Measurements from ENCODE around the gene PROSER2.

PROSER2 gene

DNA sequence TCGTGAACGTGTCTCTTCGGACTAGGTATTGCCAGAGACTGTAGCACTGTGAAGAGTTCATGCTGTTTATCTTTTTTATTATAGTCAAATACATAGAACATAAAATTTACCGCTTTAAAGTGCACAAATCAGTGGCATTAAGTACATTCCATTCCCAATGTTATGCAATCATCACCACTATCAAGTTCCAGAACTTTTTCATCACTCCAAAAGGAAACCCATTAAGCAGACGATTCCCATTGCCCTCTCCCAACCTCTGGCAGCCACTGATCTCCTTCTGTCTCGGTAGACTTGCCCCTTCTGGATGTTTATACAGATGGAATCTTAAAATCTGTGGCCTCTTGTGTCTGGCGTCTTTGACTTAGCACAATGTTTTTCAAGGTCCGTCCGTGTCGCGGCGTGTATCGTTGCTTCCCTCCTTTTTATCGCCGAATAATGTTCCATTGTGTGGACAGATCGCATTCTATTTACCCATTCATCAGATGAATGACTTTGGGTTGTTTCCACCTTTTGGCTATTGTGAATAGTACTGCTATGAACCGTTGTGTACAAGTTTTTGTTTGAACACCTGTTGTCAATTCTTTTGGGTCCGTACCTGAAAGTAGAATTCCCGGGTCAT lies 2.7 kb downstream of the PROSER2 start:
- TF ChIP-seq RAD21 (IDR thresholded peaks at IDR 0.05; ENCODE audit: low read depth) = no peak
- no peak for TF ChIP-seq FOXM1 (IDR thresholded peaks at IDR 0.05; ENCODE audit: borderline replicate concordance, low read depth)
- TF ChIP-seq EP300 (IDR thresholded peaks at IDR 0.05; ENCODE audit: borderline replicate concordance) = no peak
- no peak for TF ChIP-seq YY1 (IDR thresholded peaks at IDR 0.05; ENCODE audit: low read depth)
- no peak for TF ChIP-seq CREB1 (IDR thresholded peaks at IDR 0.05; ENCODE audit: low read depth)
- no peak for TF ChIP-seq EGR1 (IDR thresholded peaks at IDR 0.05)
- no peak for TF ChIP-seq TEAD4 (IDR thresholded peaks at IDR 0.05)
- TF ChIP-seq CEBPB (IDR thresholded peaks at IDR 0.05) = no peak
- TF ChIP-seq ZBTB7A (IDR thresholded peaks at IDR 0.05; ENCODE audit: low read depth) = no peak
- no peak for TF ChIP-seq TCF12 (IDR thresholded peaks at IDR 0.05; ENCODE audit: low read depth)
- TF ChIP-seq NFIC (IDR thresholded peaks at IDR 0.05) = no peak
- TF ChIP-seq, protein P1, sequence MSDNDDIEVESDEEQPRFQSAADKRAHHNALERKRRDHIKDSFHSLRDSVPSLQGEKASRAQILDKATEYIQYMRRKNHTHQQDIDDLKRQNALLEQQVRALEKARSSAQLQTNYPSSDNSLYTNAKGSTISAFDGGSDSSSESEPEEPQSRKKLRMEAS (IDR thresholded peaks at IDR 0.05) = no peak
- no peak for TF ChIP-seq TAF1 (IDR thresholded peaks at IDR 0.05; ENCODE audit: low read depth)
- TF ChIP-seq, protein P2, sequence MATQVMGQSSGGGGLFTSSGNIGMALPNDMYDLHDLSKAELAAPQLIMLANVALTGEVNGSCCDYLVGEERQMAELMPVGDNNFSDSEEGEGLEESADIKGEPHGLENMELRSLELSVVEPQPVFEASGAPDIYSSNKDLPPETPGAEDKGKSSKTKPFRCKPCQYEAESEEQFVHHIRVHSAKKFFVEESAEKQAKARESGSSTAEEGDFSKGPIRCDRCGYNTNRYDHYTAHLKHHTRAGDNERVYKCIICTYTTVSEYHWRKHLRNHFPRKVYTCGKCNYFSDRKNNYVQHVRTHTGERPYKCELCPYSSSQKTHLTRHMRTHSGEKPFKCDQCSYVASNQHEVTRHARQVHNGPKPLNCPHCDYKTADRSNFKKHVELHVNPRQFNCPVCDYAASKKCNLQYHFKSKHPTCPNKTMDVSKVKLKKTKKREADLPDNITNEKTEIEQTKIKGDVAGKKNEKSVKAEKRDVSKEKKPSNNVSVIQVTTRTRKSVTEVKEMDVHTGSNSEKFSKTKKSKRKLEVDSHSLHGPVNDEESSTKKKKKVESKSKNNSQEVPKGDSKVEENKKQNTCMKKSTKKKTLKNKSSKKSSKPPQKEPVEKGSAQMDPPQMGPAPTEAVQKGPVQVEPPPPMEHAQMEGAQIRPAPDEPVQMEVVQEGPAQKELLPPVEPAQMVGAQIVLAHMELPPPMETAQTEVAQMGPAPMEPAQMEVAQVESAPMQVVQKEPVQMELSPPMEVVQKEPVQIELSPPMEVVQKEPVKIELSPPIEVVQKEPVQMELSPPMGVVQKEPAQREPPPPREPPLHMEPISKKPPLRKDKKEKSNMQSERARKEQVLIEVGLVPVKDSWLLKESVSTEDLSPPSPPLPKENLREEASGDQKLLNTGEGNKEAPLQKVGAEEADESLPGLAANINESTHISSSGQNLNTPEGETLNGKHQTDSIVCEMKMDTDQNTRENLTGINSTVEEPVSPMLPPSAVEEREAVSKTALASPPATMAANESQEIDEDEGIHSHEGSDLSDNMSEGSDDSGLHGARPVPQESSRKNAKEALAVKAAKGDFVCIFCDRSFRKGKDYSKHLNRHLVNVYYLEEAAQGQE (IDR thresholded peaks at IDR 0.05; ENCODE audit: low read depth) = no peak
- TF ChIP-seq, protein P3, sequence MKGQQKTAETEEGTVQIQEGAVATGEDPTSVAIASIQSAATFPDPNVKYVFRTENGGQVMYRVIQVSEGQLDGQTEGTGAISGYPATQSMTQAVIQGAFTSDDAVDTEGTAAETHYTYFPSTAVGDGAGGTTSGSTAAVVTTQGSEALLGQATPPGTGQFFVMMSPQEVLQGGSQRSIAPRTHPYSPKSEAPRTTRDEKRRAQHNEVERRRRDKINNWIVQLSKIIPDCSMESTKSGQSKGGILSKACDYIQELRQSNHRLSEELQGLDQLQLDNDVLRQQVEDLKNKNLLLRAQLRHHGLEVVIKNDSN (IDR thresholded peaks at IDR 0.05) = no peak

DNA sequence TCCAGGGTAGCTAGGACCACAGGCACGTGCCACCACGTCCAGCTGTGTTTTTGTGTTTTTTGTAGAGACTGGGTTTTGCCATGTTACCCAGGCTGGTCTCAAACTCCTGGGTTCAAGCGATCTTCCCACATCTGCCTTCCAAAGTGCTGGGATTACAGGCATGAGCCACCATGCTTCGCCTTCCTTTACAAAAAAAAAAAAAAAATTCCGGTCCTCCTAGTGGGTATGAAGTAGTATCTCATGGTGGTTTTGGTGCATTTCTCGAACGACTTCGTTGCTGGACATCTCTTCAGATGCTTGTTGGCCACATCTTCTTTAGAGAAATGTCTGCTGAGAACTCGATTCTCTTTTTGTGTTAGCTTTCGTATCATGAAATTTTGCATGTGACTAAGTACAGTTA lies 3.9 kb downstream of the PROSER2 start:
- TF ChIP-seq, protein P1 (IDR thresholded peaks at IDR 0.05) = no peak
- TF ChIP-seq FOXM1 (IDR thresholded peaks at IDR 0.05; ENCODE audit: borderline replicate concordance, low read depth) = no peak
- no peak for TF ChIP-seq YY1 (IDR thresholded peaks at IDR 0.05; ENCODE audit: low read depth)
- TF ChIP-seq CEBPB (IDR thresholded peaks at IDR 0.05) = no peak

DNA sequence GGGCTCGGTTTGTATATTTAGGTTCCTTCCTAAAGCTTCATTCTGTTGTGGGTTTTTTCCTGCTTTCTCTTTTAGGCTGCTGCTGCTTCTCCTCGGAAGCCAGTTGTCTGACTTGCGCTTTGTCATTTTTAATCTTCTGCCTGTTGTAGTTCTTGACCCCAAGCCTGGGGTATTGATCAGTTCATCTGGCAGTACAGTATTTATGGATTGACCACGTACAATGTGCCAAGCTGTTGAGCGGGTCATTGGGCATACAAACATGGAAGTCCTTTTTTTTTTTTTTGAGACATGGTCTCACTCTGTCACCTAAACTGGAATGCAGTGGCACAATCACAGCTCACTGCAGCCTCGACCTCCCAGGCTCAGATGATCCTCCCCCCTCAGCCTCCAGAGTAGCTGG lies 4.3 kb downstream of the PROSER2 start:
- TF ChIP-seq, protein P3 (IDR thresholded peaks at IDR 0.05) = no peak
- no peak for TF ChIP-seq ZBTB7A (IDR thresholded peaks at IDR 0.05; ENCODE audit: low read depth)
- no peak for TF ChIP-seq NFIC (IDR thresholded peaks at IDR 0.05)
- no peak for TF ChIP-seq TCF12 (IDR thresholded peaks at IDR 0.05; ENCODE audit: low read depth)
- TF ChIP-seq, protein P2 (IDR thresholded peaks at IDR 0.05; ENCODE audit: low read depth) = no peak
- TF ChIP-seq EGR1 (IDR thresholded peaks at IDR 0.05) = no peak
- TF ChIP-seq TAF1 (IDR thresholded peaks at IDR 0.05; ENCODE audit: low read depth) = no peak
- TF ChIP-seq RAD21 (IDR thresholded peaks at IDR 0.05; ENCODE audit: low read depth) = no peak
- TF ChIP-seq EP300 (IDR thresholded peaks at IDR 0.05; ENCODE audit: borderline replicate concordance) = no peak
- TF ChIP-seq FOXM1 (IDR thresholded peaks at IDR 0.05; ENCODE audit: borderline replicate concordance, low read depth) = no peak
- TF ChIP-seq YY1 (IDR thresholded peaks at IDR 0.05; ENCODE audit: low read depth) = no peak
- no peak for TF ChIP-seq CEBPB (IDR thresholded peaks at IDR 0.05)
- TF ChIP-seq CREB1 (IDR thresholded peaks at IDR 0.05; ENCODE audit: low read depth) = no peak
- no peak for TF ChIP-seq TEAD4 (IDR thresholded peaks at IDR 0.05)
- TF ChIP-seq, protein P1 (IDR thresholded peaks at IDR 0.05) = no peak

DNA sequence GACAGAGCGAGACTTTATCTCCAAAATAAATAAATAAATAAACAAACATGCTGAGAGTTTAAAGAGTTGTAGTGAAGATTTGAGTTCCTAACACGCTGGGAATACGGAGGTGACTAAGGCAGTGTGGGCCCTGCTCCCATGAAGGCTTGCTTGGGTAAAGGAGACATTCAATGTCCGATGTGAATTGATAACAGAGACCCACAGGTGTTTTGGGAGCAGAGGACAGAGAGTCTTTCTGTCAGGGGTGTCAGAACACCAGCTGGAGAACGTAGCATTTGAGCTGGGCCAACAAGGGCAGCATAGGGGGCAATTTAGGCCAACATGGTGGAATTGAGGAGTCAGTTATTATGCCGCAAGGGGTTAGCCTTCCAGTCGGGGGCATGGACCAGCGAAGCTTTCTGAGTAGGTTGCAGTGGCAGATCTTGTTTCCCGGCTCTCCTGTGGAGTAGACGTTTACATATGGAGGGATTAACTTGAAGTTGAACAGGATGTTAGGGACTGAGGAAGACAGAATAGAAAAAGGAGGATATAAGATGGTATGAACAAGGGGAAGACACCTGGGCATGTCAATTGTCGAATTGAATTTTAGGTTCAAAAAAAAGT lies 5.6 kb downstream of the PROSER2 start:
- TF ChIP-seq CREB1 (IDR thresholded peaks at IDR 0.05; ENCODE audit: low read depth) (no peak), TAF1 (IDR thresholded peaks at IDR 0.05; ENCODE audit: low read depth) (no peak), TEAD4 (IDR thresholded peaks at IDR 0.05) (no peak), TCF12 (IDR thresholded peaks at IDR 0.05; ENCODE audit: low read depth) (no peak), ZBTB7A (IDR thresholded peaks at IDR 0.05; ENCODE audit: low read depth) (no peak), YY1 (IDR thresholded peaks at IDR 0.05; ENCODE audit: low read depth) (no peak), EGR1 (IDR thresholded peaks at IDR 0.05) (no peak), EP300 (IDR thresholded peaks at IDR 0.05; ENCODE audit: borderline replicate concordance) (no peak), CEBPB (IDR thresholded peaks at IDR 0.05) (no peak), NFIC (IDR thresholded peaks at IDR 0.05) (no peak), RAD21 (IDR thresholded peaks at IDR 0.05; ENCODE audit: low read depth) (no peak), FOXM1 (IDR thresholded peaks at IDR 0.05; ENCODE audit: borderline replicate concordance, low read depth) (no peak)
- TF ChIP-seq, protein P1 (IDR thresholded peaks at IDR 0.05) = no peak
- TF ChIP-seq, protein P3 (IDR thresholded peaks at IDR 0.05) = no peak
- TF ChIP-seq, protein P2 (IDR thresholded peaks at IDR 0.05; ENCODE audit: low read depth) = no peak
